Caco-2 (cell line): ENCODE measurements around the gene PYGO2. TPM values are rescaled to one million over a fixed set of nuclear protein-coding genes. Genes with fewer than 3 reads are reported as not detected.
A peak's percentile ranks its signal among the peaks of the same experiment; 100 is the strongest.

ENCODE experiments used
- BruUV-seq: library from RNA; stranded (reverse); fragments of 400-500 nt; replicated peaks from 2 replicates; lab custom pipeline; 2021; lab: Mats Ljungman, UMichigan
- CTCF ChIA-PET: fragments of 300-600 bp; sonication (Branson Sonifier 250); formaldehyde crosslinking; loops from one replicate; lab custom pipeline; 2022; ENCODE audit warnings: antibody characterized with exemption; lab: Charles Lee
- POLR2A ChIA-PET: fragments of 300-600 bp; sonication (Branson Sonifier 250); formaldehyde crosslinking; loops from one replicate; lab custom pipeline; 2022; ENCODE audit warnings: antibody characterized with exemption; lab: Charles Lee
- DNase-seq, 2 experiments: peaks; one replicate each; pipeline versions ENCODE4 v3.0.0 to v3.0.0-alpha.2; 2020 to 2022
- H3K27me3 ChIP-seq: replicated peaks from 2 replicates; pipeline ENCODE4 v1.6.0; 2011; ENCODE audit warnings: low read length; ENCODE audit not compliant: control insufficient read depth, insufficient read depth
- H3K36me3 ChIP-seq: 2 replicates; pipeline ENCODE4 v1.5.1; 2011; ENCODE audit warnings: low read length; ENCODE audit not compliant: control insufficient read depth, insufficient read depth
- H3K4me1 ChIP-seq: fragments of 250-450 bp; sonication (Bioruptor Pico); 2 replicates; pipeline ENCODE4 v1.5.1; 2020; ENCODE audit warnings: mild to moderate bottlenecking
- H3K4me3 ChIP-seq: 2 replicates; pipeline ENCODE4 v1.5.1; 2011; ENCODE audit warnings: low read depth, mild to moderate bottlenecking, control low read depth, low read length
- H3K9me3 ChIP-seq: fragments of 250-450 bp; sonication (Bioruptor Pico); 2 replicates; pipeline ENCODE4 v1.5.1; 2020; ENCODE audit warnings: mild to moderate bottlenecking, moderate library complexity
- H3K27ac Mint-ChIP-seq: one replicate; pipeline ENCODE4 v1.8.0; 2022; ENCODE audit warnings: mixed read lengths; ENCODE audit not compliant: unreplicated experiment
- H3K27me3 Mint-ChIP-seq: one replicate; pipeline ENCODE4 v1.8.0; 2022; ENCODE audit warnings: mixed read lengths; ENCODE audit not compliant: insufficient read depth, unreplicated experiment
- H3K36me3 Mint-ChIP-seq: one replicate; pipeline ENCODE4 v1.8.0; 2022; ENCODE audit warnings: mild to moderate bottlenecking, mixed read lengths; ENCODE audit not compliant: insufficient read depth, unreplicated experiment
- H3K4me1 Mint-ChIP-seq: one replicate; pipeline ENCODE4 v1.8.0; 2022; ENCODE audit warnings: low read depth, mixed read lengths; ENCODE audit not compliant: unreplicated experiment
- H3K4me3 Mint-ChIP-seq: one replicate; pipeline ENCODE4 v1.8.0; 2022; ENCODE audit warnings: mild to moderate bottlenecking, moderate library complexity, mixed read lengths; ENCODE audit not compliant: unreplicated experiment
- H3K9me3 Mint-ChIP-seq: one replicate; pipeline ENCODE4 v1.8.0; 2022; ENCODE audit warnings: mixed read lengths; ENCODE audit not compliant: unreplicated experiment
- CTCF ChIP-seq, 2 experiments: fragments of 200-600 bp in 1 of 2; IDR thresholded peaks; 1 replicate in 1 of 2; 2 replicates in 1 of 2; pipeline versions ENCODE4 v1.5.1 to v1.8.0; 2011 to 2022; ENCODE audit warnings: antibody characterized with exemption in 1 of 2, control low read depth in 1 of 2, inconsistent platforms in 1 of 2, low read depth in 1 of 2, low read length in 1 of 2, mild to moderate bottlenecking in 1 of 2, moderate library complexity in 1 of 2; ENCODE audit not compliant: insufficient read depth in 1 of 2, severe bottlenecking in 1 of 2, unreplicated experiment in 1 of 2
- intact Hi-C: fragments of 100-400 bp; cut with micrococcal nuclease; formaldehyde crosslinking; loops from one replicate; pipeline ENCODE4 v1.10.0; 2022; ENCODE audit not compliant: unreplicated experiment
- total RNA-seq: library from RNA; stranded (reverse); gene quantifications from 2 replicates; pipeline ENCODE4 v1.2.3, GENCODE V29; 2022

Gene PYGO2
- total RNA-seq, 1 experiment from 2014 or later = 34.9 TPM

- no peaks in the 10 kb centered on the region for H3K27me3 Mint-ChIP-seq
- POLR2A ChIA-PET = interaction anchor here (0.5 to 2.1 kb wide), 11 partner anchors 16 to 1129 kb away, joined by 3 to 75 read pairs (median 6); partner anchors contain the start of genes FLAD1, PBXIP1, PYGO2 and SHC1
- no peak for TF ChIP-seq CTCF (IDR thresholded peaks at IDR 0.05; ENCODE audit: insufficient read depth in 1 of 2, low read depth in 1 of 2, low read length in 1 of 2, severe bottlenecking in 1 of 2, unreplicated experiment in 1 of 2)
- TSS peak; percentile 51 for BruUV-seq
- Histone ChIP-seq H3K36me3 (peaks cover 1% of the 10 kb centered on the region), H3K4me1 (peaks cover 11% of the 10 kb centered on the region; the same call in 1 of the 2 replicates), H3K4me3 (peak overlapping the region; percentile 92), H3K27me3 (no peaks in the 10 kb centered on the region), H3K9me3 (no peaks in the 10 kb centered on the region)
- H3K9me3 Mint-ChIP-seq = no peaks in the 10 kb centered on the region
- H3K36me3 Mint-ChIP-seq = peaks cover 37% of the 10 kb centered on the region
- CTCF ChIA-PET = interaction anchor here (0.6 to 2.1 kb wide), 24 partner anchors 8 to 967 kb away, joined by 3 to 43 read pairs (median 5); partner anchors contain the start of genes ADAM15, FLAD1, PBXIP1 and PMVK
- H3K27ac Mint-ChIP-seq = peak overlapping the region; percentile 96
- peak overlapping the region; percentile 96 for H3K4me3 Mint-ChIP-seq
- DNase-seq = peak; percentile 85 to 87
- intact Hi-C loops = loop anchor here (1.0 to 5.0 kb wide), 6 partner anchors 16 to 441 kb away; partner anchors contain the start of genes CKS1B, EFNA1, FLAD1 and PYGO2
- peaks cover 26% of the 10 kb centered on the region for H3K4me1 Mint-ChIP-seq
These were observed 38.2 kb upstream of the PYGO2 start for GRCh38 chr1:154999571-155000410.

- peak; percentile 84 to 86 for DNase-seq
- no peaks in the 10 kb centered on the region for H3K9me3 Mint-ChIP-seq
- H3K36me3 Mint-ChIP-seq = peaks cover 34% of the 10 kb centered on the region
- Histone ChIP-seq H3K4me1 (0 out of 2 replicates have a peak, but pooled peaks cover 5% of the 10 kb centered on the region), H3K4me3 (peak overlapping the region; percentile 92), H3K9me3 (no peaks in the 10 kb centered on the region), H3K27me3 (no peaks in the 10 kb centered on the region), H3K36me3 (no peaks in the 10 kb centered on the region)
- ChIA-PET CTCF (interaction anchor here (0.6 to 2.1 kb wide), 19 partner anchors 9 to 1860 kb away, joined by 3 to 43 read pairs (median 6); partner anchors contain the start of genes ADAM15, FLAD1, INSRR and PBXIP1), POLR2A (interaction anchor here (0.6 to 2.1 kb wide), 8 partner anchors 16 to 137 kb away, joined by 3 to 75 read pairs (median 8); partner anchors contain the start of genes FLAD1, PBXIP1, PYGO2 and SHC1)
- H3K27me3 Mint-ChIP-seq = no peaks in the 10 kb centered on the region
- intact Hi-C loops = loop anchor here (1.0 kb wide), 1 partner anchor 25 kb away; the partner anchor contains the start of gene CKS1B
- H3K27ac Mint-ChIP-seq = peak overlapping the region; percentile 96
- H3K4me3 Mint-ChIP-seq = peak overlapping the region; percentile 96
- no TSS peak for BruUV-seq
- peak; percentile 84 to 90 for TF ChIP-seq CTCF (IDR thresholded peaks at IDR 0.05; ENCODE audit: insufficient read depth in 1 of 2, low read depth in 1 of 2, low read length in 1 of 2, severe bottlenecking in 1 of 2, unreplicated experiment in 1 of 2)
- H3K4me1 Mint-ChIP-seq = peaks cover 26% of the 10 kb centered on the region
These were observed 37.4 kb upstream of the PYGO2 start for GRCh38 chr1:154998818-154999570.
